Progenitor cell of endocrine pancreas (in vitro differentiated cells): ENCODE results near the gene PCSK1N. TPM values are rescaled to one million over a fixed set of nuclear protein-coding genes. Genes with fewer than 3 reads are reported as not detected.

Source experiments
- DNase-seq: peaks from one replicate; pipeline ENCODE4 v3.0.0; 2021; ENCODE audit warnings: low spot score; ENCODE audit not compliant: unreplicated experiment
- H3K27ac Mint-ChIP-seq: 2 replicates; pipeline ENCODE4 v1.8.0; 2021; ENCODE audit warnings: mild to moderate bottlenecking, moderate library complexity, mixed read lengths
- H3K27me3 Mint-ChIP-seq: 2 replicates; pipeline ENCODE4 v1.8.0; 2021; ENCODE audit warnings: mixed read lengths
- H3K36me3 Mint-ChIP-seq: 2 replicates; pipeline ENCODE4 v1.8.0; 2022; ENCODE audit warnings: mixed read lengths; ENCODE audit not compliant: insufficient read depth
- H3K4me1 Mint-ChIP-seq: 2 replicates; pipeline ENCODE4 v1.8.0; 2021; ENCODE audit warnings: low read depth, mixed read lengths
- H3K4me3 Mint-ChIP-seq: 2 replicates; pipeline ENCODE4 v1.8.0; 2021; ENCODE audit warnings: low read depth, mild to moderate bottlenecking, moderate library complexity, mixed read lengths
- H3K9me3 Mint-ChIP-seq: 2 replicates; pipeline ENCODE4 v1.8.0; 2021; ENCODE audit warnings: low read depth, mixed read lengths
- total RNA-seq: library from RNA; stranded (reverse); gene quantifications from 2 replicates; pipeline ENCODE4 v1.2.1, GENCODE V29; 2021
- TF ChIP-seq, protein P1 (sequence below): fragments of 200-600 bp; sonication (generic); IDR thresholded peaks from one replicate; pipeline ENCODE4 v1.5.0; 2021; ENCODE audit warnings: antibody characterized with exemption, mild to moderate bottlenecking; ENCODE audit not compliant: unreplicated experiment

PCSK1N gene
- total RNA-seq, 1 donor from 2014 or later = 58.3 TPM

DNA sequence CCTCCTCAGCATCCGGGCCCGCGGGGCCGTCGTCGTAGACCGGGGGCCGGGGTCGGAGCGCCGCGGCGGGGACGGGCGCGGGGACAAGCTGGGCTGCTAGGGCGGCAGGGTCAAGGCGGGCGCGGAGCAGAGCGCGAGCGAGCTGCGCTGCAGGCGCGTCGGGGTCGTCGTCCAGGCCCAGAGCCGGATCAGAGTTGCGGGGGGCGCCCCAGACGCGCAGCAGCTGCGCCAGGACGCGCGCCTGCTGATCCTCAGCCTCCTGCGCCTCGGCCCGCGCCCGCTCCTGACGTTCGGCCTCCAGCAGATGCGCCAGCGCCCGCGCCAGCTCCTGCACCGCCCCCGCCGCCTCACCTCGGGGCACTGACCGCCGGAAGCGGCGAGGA, 3.5 kb downstream of the PCSK1N start:
- peaks cover 8% of the 10 kb centered on the region for H3K9me3 Mint-ChIP-seq
- peaks cover 63% of the 10 kb centered on the region for H3K27me3 Mint-ChIP-seq
- no peak overlapping the region for H3K4me3 Mint-ChIP-seq
- DNase-seq = no peak
- H3K4me1 Mint-ChIP-seq = no peaks in the 10 kb centered on the region
- H3K27ac Mint-ChIP-seq = no peak overlapping the region
- peaks cover 9% of the 10 kb centered on the region for H3K36me3 Mint-ChIP-seq
- TF ChIP-seq, protein P1, sequence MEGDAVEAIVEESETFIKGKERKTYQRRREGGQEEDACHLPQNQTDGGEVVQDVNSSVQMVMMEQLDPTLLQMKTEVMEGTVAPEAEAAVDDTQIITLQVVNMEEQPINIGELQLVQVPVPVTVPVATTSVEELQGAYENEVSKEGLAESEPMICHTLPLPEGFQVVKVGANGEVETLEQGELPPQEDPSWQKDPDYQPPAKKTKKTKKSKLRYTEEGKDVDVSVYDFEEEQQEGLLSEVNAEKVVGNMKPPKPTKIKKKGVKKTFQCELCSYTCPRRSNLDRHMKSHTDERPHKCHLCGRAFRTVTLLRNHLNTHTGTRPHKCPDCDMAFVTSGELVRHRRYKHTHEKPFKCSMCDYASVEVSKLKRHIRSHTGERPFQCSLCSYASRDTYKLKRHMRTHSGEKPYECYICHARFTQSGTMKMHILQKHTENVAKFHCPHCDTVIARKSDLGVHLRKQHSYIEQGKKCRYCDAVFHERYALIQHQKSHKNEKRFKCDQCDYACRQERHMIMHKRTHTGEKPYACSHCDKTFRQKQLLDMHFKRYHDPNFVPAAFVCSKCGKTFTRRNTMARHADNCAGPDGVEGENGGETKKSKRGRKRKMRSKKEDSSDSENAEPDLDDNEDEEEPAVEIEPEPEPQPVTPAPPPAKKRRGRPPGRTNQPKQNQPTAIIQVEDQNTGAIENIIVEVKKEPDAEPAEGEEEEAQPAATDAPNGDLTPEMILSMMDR = no peak

DNA sequence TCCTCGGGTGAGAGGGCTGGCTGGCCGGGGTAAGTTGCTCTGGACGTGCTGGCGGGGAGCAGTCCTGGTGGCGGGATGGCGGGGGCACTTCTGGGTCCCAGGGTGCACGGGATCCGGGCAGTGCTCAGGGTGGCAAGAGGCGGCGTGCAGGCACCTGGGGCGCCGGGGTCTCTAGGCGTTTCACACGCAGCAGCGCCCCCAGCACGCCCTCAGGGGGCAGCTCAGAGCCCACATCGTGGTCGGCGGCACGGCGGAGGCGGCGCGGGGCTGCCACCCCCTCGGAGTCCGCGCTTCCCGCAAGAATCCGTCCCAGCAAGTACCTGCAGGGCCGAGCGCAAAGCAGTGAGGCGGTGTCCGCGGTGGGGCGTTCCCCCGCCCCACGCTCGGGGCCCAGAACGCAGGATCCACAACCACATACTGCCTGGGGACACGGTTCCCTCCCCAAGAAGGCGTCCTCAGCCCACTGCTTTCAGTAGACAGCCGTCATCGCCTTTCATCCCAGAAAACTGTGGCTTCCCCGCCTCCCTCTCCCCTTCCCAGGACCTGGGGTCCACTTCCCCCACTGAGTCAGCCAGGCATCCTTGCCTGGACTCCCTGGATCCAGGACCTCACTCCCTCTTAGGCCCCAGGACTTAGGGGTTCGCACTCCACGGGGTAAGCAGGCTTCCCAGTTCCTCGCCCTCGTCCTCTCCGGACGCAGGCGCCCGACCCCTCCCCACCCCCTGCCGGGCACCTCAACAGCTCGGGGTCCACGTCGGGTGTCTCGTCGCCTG, 4.1 kb downstream of the PCSK1N start:
- Mint-ChIP-seq H3K9me3 (peaks cover 6% of the 10 kb centered on the region), H3K27me3 (peaks cover 60% of the 10 kb centered on the region), H3K4me3 (no peak overlapping the region), H3K27ac (no peak overlapping the region), H3K36me3 (peaks cover 9% of the 10 kb centered on the region), H3K4me1 (no peaks in the 10 kb centered on the region)
- TF ChIP-seq, protein P1 = no peak
- DNase-seq = no peak

GRCh38 chrX:48829016-48829735, 6.2 kb downstream of the PCSK1N start:
- no peak overlapping the region for H3K27ac Mint-ChIP-seq
- no peak overlapping the region for H3K4me3 Mint-ChIP-seq
- peaks cover 22% of the 10 kb centered on the region for H3K36me3 Mint-ChIP-seq
- H3K9me3 Mint-ChIP-seq = peaks cover 7% of the 10 kb centered on the region
- TF ChIP-seq, protein P1 = no peak
- H3K27me3 Mint-ChIP-seq = peaks cover 50% of the 10 kb centered on the region
- H3K4me1 Mint-ChIP-seq = no peaks in the 10 kb centered on the region
- no peak for DNase-seq

DNA sequence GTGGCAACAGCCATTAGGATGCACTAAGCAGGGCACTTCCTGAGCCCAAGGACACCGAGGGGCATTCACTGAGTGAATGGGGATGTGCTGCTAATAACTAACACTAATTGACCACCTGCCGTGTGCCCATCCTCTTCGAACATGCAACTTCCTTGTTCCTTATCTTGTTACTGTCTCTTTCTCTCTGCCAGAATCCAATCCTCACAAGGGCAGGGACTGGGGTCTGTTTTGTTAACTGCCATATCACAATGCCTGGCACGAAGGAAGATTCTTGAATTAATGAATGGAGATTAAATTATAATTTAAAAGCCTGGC, 7.8 kb downstream of the PCSK1N start:
- DNase-seq = no peak
- peaks cover 22% of the 10 kb centered on the region for H3K36me3 Mint-ChIP-seq
- no peaks in the 10 kb centered on the region for H3K4me1 Mint-ChIP-seq
- H3K27ac Mint-ChIP-seq = no peak overlapping the region
- H3K4me3 Mint-ChIP-seq = no peak overlapping the region
- TF ChIP-seq, protein P1 = no peak
- H3K9me3 Mint-ChIP-seq = peaks cover 7% of the 10 kb centered on the region
- H3K27me3 Mint-ChIP-seq = peaks cover 34% of the 10 kb centered on the region

DNA sequence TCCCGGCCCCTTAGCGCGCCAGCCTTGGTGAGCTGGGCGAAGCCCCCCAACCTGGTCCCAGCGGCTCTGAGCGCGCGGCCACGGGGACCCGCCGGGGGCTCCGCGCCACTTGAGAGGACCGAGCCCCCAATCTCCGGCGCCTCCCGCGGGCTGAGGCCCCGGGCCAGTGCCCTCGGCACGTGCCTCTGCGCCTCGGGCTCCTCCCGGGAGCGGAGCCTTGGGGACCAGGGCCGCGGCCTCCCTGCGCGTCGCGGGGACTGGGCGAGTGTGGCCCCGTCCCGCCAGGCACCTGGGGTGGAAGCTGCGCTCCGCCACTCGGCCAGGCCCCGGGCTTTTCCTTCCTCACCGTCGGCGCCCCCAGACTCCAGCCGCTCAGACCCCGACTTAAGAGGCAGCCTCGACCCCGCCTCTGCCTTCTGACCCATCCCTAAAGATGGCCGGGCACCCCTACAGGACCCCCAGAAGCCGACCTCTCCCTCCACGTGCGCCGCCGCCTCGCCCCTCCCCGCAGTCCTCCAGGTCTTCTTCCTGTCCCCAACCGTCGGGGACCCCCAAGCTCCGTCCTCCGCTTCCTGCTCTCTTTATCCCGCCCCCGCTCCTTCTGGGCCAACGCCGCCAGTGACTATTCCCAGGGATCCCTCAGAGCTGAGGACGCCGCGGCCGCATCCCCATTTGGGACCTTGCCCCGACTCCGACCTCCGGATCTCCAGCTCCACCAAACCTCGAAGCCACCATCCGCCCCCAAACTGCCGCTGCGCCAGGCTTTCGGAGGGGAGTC, 8.3 kb downstream of the PCSK1N start:
- TF ChIP-seq, protein P1 = no peak
- H3K4me3 Mint-ChIP-seq = no peak overlapping the region
- DNase-seq = no peak
- H3K27me3 Mint-ChIP-seq = peaks cover 29% of the 10 kb centered on the region
- H3K36me3 Mint-ChIP-seq = peaks cover 22% of the 10 kb centered on the region
- H3K4me1 Mint-ChIP-seq = no peaks in the 10 kb centered on the region
- H3K27ac Mint-ChIP-seq = no peak overlapping the region
- peaks cover 7% of the 10 kb centered on the region for H3K9me3 Mint-ChIP-seq
